ENCODE results near the gene OCRL.

DNA sequence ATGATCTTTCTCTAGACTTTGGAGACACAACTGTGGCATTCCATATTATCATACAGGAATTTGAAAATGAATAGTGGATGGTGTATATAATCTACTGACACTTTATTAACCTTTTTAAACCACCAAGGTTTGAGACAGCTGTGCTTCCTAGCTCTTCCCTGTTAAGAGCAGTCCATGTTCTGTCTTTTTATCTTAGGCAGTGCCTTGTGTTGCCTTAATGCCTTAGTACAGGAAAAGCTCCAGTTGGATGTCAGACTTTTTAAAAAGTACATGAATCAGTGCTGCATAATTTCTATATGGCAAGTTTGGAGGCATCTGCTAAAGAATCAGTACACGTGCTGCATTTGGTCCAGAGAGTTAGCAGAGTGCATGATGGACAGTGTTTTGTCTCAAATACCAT, 45.1 kb downstream of the OCRL start:
- TF ChIP-seq, protein P1, sequence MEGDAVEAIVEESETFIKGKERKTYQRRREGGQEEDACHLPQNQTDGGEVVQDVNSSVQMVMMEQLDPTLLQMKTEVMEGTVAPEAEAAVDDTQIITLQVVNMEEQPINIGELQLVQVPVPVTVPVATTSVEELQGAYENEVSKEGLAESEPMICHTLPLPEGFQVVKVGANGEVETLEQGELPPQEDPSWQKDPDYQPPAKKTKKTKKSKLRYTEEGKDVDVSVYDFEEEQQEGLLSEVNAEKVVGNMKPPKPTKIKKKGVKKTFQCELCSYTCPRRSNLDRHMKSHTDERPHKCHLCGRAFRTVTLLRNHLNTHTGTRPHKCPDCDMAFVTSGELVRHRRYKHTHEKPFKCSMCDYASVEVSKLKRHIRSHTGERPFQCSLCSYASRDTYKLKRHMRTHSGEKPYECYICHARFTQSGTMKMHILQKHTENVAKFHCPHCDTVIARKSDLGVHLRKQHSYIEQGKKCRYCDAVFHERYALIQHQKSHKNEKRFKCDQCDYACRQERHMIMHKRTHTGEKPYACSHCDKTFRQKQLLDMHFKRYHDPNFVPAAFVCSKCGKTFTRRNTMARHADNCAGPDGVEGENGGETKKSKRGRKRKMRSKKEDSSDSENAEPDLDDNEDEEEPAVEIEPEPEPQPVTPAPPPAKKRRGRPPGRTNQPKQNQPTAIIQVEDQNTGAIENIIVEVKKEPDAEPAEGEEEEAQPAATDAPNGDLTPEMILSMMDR (IDR thresholded peaks at IDR 0.05) = no peak
- no peak for TF ChIP-seq POLR2A (IDR thresholded peaks at IDR 0.05)

All from testis (tissue), 2 donors.